DOHH2 (cell line): ENCODE data around the gene CAPN10.

Source experiments
- CTCF ChIP-seq: fragments of 200-600 bp; sonication (generic); IDR thresholded peaks from one replicate; pipeline ENCODE4 v1.5.1; 2014; ENCODE audit warnings: antibody characterized with exemption, mild to moderate bottlenecking, low read depth, low read length; ENCODE audit not compliant: poor library complexity, severe bottlenecking
- EZH2phosphoT487 ChIP-seq: fragments of 200-600 bp; sonication (generic); IDR thresholded peaks from 2 replicates; pipeline ENCODE4 v1.6.1; 2017; ENCODE audit warnings: borderline replicate concordance, mild to moderate bottlenecking, antibody characterized with exemption, low read length, moderate library complexity, mixed read lengths

GRCh38 chr2:240594511-240595380 is 8.2 kb downstream of the CAPN10 start:
- no peak for TF ChIP-seq CTCF
- no peak for TF ChIP-seq EZH2phosphoT487
